GM21360 (cell line): ENCODE data around the gene PPP4C.

Experiments
- ATAC-seq: cut with Tn5 transposase; IDR thresholded peaks from one replicate; pipeline ENCODE4 v1.9.1; 2021; ENCODE audit warnings: mild to moderate bottlenecking, moderate library complexity; ENCODE audit not compliant: unreplicated experiment

PPP4C gene

GRCh38 chr16:30079480-30079879 is 3.7 kb downstream of the PPP4C start:
- no peak for ATAC-seq

- ATAC-seq: no peak
These were observed 6.8 kb downstream of the PPP4C start for GRCh38 chr16:30082545-30083090.

GRCh38 chr16:30083216-30084055 is 7.6 kb downstream of the PPP4C start:
- ATAC-seq: no peak

GRCh38 chr16:30084096-30084815 is 8.5 kb downstream of the PPP4C start:
- ATAC-seq: no peak

DNA sequence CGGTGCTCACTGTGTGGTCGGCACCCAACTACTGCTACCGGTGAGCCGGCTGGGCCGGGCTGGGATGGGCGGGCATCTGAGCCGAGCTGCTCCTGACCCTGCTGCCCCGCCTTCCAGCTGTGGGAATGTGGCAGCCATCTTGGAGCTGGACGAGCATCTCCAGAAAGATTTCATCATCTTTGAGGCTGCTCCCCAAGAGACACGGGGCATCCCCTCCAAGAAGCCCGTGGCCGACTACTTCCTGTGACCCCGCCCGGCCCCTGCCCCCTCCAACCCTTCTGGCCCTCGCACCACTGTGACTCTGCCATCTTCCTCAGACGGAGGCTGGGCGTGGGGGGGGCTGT is 9.0 kb downstream of the PPP4C start:
- no peak for ATAC-seq

GRCh38 chr16:30085247-30085646 is 9.5 kb downstream of the PPP4C start:
- no peak for ATAC-seq

GRCh38 chr16:30085820-30086219 is 10.0 kb downstream of the PPP4C start:
- ATAC-seq: no peak

- ATAC-seq: no peak
These were observed 10.7 kb downstream of the PPP4C start for GRCh38 chr16:30086291-30087140.

GRCh38 chr16:30087181-30087898 is 11.5 kb downstream of the PPP4C start:
- ATAC-seq: no peak

GRCh38 chr16:30088237-30088831 is 12.5 kb downstream of the PPP4C start:
- no peak for ATAC-seq

DNA sequence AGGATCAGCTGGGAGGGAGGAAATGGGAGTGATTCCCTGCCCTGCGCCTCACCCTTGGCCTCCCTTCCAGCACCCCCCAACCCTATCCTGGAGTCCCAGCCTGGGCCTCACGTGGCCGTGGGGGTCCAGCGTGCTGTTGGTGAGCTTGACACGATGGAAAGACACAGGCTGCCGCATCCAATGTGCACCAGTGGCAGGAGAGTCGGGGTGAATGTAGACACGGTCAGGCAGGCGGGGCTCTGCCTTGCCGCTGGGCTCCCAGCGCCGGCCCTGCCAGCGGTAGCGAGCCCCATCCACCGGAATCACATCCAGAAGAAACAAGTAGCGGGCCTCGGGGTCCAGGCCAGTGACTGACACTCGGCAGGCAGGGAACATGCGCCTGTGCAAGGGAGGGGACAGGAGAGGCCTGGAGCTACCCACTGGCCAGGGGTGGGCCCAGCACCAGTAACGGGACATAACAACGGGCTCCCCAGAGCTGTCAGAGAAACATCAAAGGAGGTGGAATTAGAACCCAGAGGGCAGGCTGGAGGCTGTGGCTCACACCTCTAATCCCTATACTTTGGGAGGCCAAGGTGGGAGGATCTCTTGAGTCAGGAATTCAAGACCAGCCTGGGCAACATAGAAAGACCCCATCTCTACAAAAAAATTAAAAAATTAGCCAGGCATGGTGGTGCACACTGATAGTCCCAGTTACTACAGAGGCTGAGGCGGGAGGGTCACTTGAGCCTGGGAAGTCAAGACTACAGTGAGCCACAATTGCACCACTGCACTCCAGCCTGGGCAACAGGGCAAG is 13.2 kb downstream of the PPP4C start:
- ATAC-seq: no peak

DNA sequence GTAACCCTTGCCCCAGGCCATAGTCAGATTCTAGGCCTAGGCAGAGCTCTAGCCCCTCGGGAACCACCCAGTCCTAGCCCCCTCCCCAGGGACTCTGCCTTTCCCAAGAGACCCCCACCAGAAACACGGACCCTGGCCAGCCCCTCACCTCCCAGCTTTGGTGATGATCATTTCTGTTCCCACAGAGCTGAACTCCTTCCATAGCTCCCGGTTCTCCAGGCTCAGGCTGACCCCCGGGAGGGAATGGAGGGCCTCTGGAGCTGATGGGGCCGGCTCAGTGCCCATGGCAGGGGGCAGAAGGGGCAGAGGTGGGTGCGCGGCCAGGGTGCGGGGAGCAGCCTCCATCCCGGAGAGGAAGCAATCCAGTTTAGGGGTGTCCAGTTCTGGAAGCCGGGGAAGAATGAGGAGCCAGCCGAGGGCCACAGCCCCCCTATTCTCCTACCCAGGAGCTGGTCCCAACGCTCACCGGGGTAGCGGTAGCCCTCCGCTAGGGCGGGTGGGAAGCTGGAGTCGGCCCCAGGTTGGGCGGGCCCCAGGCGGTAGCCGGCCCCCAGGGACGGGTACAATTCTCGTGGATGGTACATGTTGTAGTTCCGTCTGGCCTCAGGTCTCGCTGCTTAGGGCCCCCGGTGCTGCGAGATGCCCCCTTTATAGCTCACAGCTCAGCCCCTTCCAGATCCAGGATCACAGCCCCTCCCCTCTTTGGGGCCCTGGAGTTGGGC is 15.0 kb downstream of the PPP4C start:
- ATAC-seq: no peak

DNA sequence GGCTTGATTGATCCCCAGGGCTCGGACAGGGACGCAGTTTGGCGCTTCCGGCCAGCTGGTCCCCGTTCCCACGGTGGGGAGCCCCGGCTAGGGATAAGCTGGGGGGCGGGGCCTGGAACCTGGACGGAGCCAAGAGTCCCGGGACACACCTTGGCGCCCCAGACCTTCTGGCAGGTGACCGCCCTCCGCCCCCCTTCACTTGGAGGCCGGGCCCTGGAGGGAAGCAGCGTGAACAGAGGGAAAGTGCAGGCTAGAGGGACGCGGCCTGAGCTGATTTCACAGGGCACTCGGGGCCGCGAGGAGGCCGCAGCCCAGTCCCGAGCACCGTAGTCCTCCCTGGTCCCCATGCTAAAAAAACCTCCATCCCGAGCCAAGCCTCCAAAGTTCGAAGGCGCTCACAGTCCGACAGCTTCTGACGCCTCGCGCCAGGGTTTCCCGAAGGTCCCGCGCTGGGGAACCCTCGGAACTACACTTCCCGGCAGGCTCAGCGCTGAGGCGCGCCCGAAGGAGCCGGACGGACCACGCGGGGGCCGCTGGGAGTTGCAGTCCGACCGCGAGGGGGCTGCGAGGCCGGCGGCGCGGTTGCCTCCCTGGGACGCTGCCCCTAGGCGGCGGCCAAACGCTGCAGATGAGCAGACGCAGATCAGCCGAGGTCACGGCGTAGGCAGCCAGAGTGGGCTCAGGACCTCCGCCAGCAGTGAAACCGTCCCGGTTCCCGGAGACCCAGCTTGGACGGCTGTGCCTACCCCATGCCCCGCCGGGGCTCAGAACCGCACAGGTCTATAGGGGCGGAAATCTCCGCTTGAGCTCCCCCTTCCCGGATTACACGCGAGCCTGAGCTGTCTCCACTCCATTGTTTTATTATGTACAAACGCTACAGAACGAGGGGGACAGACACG is 15.9 kb downstream of the PPP4C start, which contains the start of gene TBX6:
TBX6 (minus strand) TSS at position 451 of the 899 bp plus-strand sequence. CDS start 731 bp downstream, outside the sequence.
- peak; percentile 48 for ATAC-seq

GRCh38 chr16:30092373-30093010 is 16.7 kb downstream of the PPP4C start:
- peak; percentile 39 for ATAC-seq

GRCh38 chr16:30094541-30095165 is 18.9 kb downstream of the PPP4C start:
- no peak for ATAC-seq
